Smooth muscle cell (in vitro differentiated cells): Measurements from ENCODE around the gene CELF2. TPM values are rescaled to one million over a fixed set of nuclear protein-coding genes. Genes with fewer than 3 reads are reported as not detected.
"Not testable (repeated sequence)": the region's sequence is repeated elsewhere in the genome, so short reads cannot be mapped to it uniquely, and the experiment has no call there.

Source experiments
- DNase-seq: peaks from one replicate; lab custom pipeline; 2025; ENCODE audit not compliant: unreplicated experiment; lab: John Stamatoyannopoulos, UW
- H2AFZ ChIP-seq: fragments of 200-600 bp; sonication (generic); 2 replicates; pipeline ENCODE4 v1.6.0; 2016; ENCODE audit warnings: antibody characterized with exemption, low read depth, mild to moderate bottlenecking
- H3F3A ChIP-seq: fragments of 200-600 bp; sonication (generic); 2 replicates; pipeline ENCODE4 v1.6.0; 2017; ENCODE audit warnings: antibody characterized with exemption, low read depth
- H3K27ac ChIP-seq: fragments of 200-600 bp; sonication (generic); 2 replicates; pipeline ENCODE4 v1.5.1; 2016; ENCODE audit warnings: low read depth, mild to moderate bottlenecking
- H3K27me3 ChIP-seq: fragments of 200-600 bp; sonication (generic); 2 replicates; pipeline ENCODE4 v1.6.1; 2016; ENCODE audit warnings: low read depth, mild to moderate bottlenecking
- H3K36me3 ChIP-seq: fragments of 200-600 bp; sonication (generic); 2 replicates; pipeline ENCODE4 v1.5.1; 2016; ENCODE audit warnings: low read depth
- H3K4me1 ChIP-seq: fragments of 200-600 bp; sonication (generic); 2 replicates; pipeline ENCODE4 v1.5.1; 2016; ENCODE audit warnings: low read depth
- H3K4me2 ChIP-seq: fragments of 200-600 bp; sonication (generic); 2 replicates; pipeline ENCODE4 v1.6.0; 2016; ENCODE audit warnings: mild to moderate bottlenecking
- H3K4me3 ChIP-seq: fragments of 200-600 bp; sonication (generic); 2 replicates; pipeline ENCODE4 v1.5.1; 2016; ENCODE audit warnings: mild to moderate bottlenecking
- H3K79me2 ChIP-seq: fragments of 200-600 bp; sonication (generic); 2 replicates; pipeline ENCODE4 v1.6.0; 2016; ENCODE audit warnings: low read depth, mild to moderate bottlenecking
- H3K9ac ChIP-seq: fragments of 200-600 bp; sonication (generic); 2 replicates; pipeline ENCODE4 v1.6.0; 2016; ENCODE audit warnings: low read depth
- H3K9me3 ChIP-seq: fragments of 200-600 bp; sonication (generic); replicated peaks from 2 replicates; pipeline ENCODE4 v1.5.1; 2016; ENCODE audit warnings: low read depth
- H4K20me1 ChIP-seq: fragments of 200-600 bp; sonication (generic); 2 replicates; pipeline ENCODE4 v1.6.0; 2016; ENCODE audit warnings: low read depth
- CTCF ChIP-seq: fragments of 200-600 bp; sonication (generic); IDR thresholded peaks from 2 replicates; pipeline ENCODE4 v1.5.1; 2017; ENCODE audit warnings: borderline replicate concordance, mild to moderate bottlenecking, antibody characterized with exemption; ENCODE audit not compliant: insufficient read depth, poor library complexity, severe bottlenecking
- WGBS: methylation state at CpG from one replicate; pipeline ENCODE4 v1.1.7; 2016; ENCODE audit warnings: low lambda C conversion rate; 5-methylcytosine and 5-hydroxymethylcytosine counted together
- polyA plus RNA-seq: library from polyadenylated mRNA; unstranded; fragments of >200 nt; fragmentation: Nextera tagmentation; extraction: Ambion mirVana; gene quantifications from 2 replicates; pipeline ENCODE4 v1.2.1, GENCODE V29; 2016
- total RNA-seq: library from RNA; depleted of rRNA; stranded (reverse); fragments of >200 nt; gene quantifications from 2 replicates; pipeline ENCODE4 v1.2.3, GENCODE V29; 2014

The CELF2 gene
- total and polyA plus RNA-seq, 2 experiments from 2014 or later = 3.0 to 4.7 TPM

- no peak for DNase-seq
- WGBS = 96% methylated on average over 4 of the region's 4 CpGs
- H3F3A ChIP-seq = no peaks in the 10 kb centered on the region
- H3K79me2 ChIP-seq = no peaks in the 10 kb centered on the region
- no peaks in the 10 kb centered on the region for H3K4me1 ChIP-seq
- no peaks in the 10 kb centered on the region for H3K9me3 ChIP-seq
- H3K4me2 ChIP-seq = no peak overlapping the region
- no peak overlapping the region for H3K9ac ChIP-seq
- no peak overlapping the region for H3K27ac ChIP-seq
- no peaks in the 10 kb centered on the region for H4K20me1 ChIP-seq
- H3K27me3 ChIP-seq = peaks cover 15% of the 10 kb centered on the region
- no peak overlapping the region for H3K4me3 ChIP-seq
- H2AFZ ChIP-seq = no peak overlapping the region
- H3K36me3 ChIP-seq = no peaks in the 10 kb centered on the region
- no peak for TF ChIP-seq CTCF
Observed at GRCh38 chr10:11118686-11119085, 101.0 kb downstream of the CELF2 start.

DNA sequence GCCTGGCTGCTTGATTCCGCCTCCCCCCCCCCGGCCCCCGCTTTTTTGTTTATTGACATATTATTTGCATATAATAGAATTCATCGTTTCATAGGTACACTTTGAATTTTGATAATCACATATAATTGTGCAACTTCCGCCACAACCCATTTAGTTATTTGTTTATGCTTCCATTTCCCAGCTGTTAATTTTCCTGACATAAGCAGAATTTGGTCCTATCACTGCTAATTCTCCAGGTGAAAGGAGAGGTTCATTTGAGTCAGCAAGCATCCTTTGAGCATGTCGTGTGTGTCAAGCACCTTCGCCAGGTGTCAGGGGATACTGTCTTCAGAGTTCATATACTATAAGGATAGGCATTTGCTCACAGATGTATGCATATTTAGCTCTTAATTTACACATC lies 102.2 kb downstream of the CELF2 start:
- no peaks in the 10 kb centered on the region for H3K79me2 ChIP-seq
- no peaks in the 10 kb centered on the region for H4K20me1 ChIP-seq
- WGBS = 88% methylated on average over 7 of the region's 7 CpGs

DNA sequence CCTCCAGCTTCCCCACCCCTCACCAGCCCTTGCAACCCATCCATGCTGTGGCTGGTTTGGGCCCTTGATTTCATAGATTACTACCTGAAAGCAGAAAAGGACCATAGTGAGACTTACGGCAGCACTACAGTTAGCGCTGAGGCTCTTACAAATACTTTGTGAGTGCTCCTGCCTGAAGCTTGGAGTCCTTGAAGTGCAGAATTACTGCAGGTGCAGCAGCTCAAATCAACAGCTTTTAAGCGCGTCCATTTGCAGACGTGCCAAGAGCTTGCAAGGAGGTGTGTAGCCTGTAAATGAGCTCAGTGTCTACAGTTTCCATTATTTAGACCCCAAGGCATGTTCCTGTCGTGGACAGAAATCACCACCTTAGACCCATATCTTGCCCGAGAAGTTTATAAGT lies 103.0 kb downstream of the CELF2 start:
- H3K9me3 ChIP-seq = no peaks in the 10 kb centered on the region
- no peak for DNase-seq
- peaks cover 26% of the 10 kb centered on the region for H3K27me3 ChIP-seq
- H3K4me3 ChIP-seq = no peak overlapping the region
- no peak overlapping the region for H2AFZ ChIP-seq
- H3K36me3 ChIP-seq = no peaks in the 10 kb centered on the region
- no peak overlapping the region for H3K9ac ChIP-seq
- no peaks in the 10 kb centered on the region for H3K79me2 ChIP-seq
- 92% methylated on average over 7 of the region's 7 CpGs for WGBS
- H3K27ac ChIP-seq = no peak overlapping the region
- H3K4me1 ChIP-seq = no peaks in the 10 kb centered on the region
- no peaks in the 10 kb centered on the region for H3F3A ChIP-seq
- no peaks in the 10 kb centered on the region for H4K20me1 ChIP-seq
- no peak for TF ChIP-seq CTCF
- no peak overlapping the region for H3K4me2 ChIP-seq

More for the DNA sequence above, 102.2 kb downstream of the CELF2 start:
- no peak overlapping the region for H3K9ac ChIP-seq
- peaks cover 24% of the 10 kb centered on the region for H3K27me3 ChIP-seq
- DNase-seq = no peak
- H3K9me3 ChIP-seq = no peaks in the 10 kb centered on the region
- H3K27ac ChIP-seq = no peak overlapping the region
- no peak overlapping the region for H3K4me2 ChIP-seq
- H3K36me3 ChIP-seq = no peaks in the 10 kb centered on the region
- no peak overlapping the region for H3K4me3 ChIP-seq
- TF ChIP-seq CTCF = no peak
- no peaks in the 10 kb centered on the region for H3F3A ChIP-seq
- H3K4me1 ChIP-seq = no peaks in the 10 kb centered on the region
- H2AFZ ChIP-seq = no peak overlapping the region

DNA sequence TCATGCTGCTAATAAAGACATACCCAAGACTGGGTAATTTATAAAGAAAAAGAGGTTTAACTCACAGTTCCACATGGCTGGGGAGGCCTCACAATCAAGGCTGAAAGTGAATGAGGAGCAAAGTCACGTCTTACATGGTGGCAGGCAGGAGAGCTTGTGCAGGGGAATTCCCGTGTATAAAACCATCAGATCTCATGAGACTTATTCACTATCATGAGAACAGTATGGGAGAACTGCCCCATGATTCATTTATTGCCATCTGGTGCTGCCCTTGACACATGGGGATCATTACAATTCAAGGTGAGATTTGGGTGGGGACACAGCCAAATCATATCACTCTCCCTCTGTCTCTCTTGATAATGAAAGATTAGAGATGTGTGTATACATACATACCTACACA lies 106.2 kb downstream of the CELF2 start:
- 70% methylated on average over 2 of the region's 2 CpGs for WGBS
- H3K4me2 ChIP-seq, H2AFZ ChIP-seq, H3K9me3 ChIP-seq, H3K27ac ChIP-seq, H4K20me1 ChIP-seq, H3K4me3 ChIP-seq, H3K4me1 ChIP-seq, H3K9ac ChIP-seq, DNase-seq, H3K79me2 ChIP-seq, H3F3A ChIP-seq, H3K36me3 ChIP-seq: not testable (repeated sequence)
- H3K27me3 ChIP-seq = peaks cover 26% of the 10 kb centered on the region
